Measurements from ENCODE around the gene PSORS1C1.
"Not testable (repeated sequence)": the region's sequence is repeated elsewhere in the genome, so short reads cannot be mapped to it uniquely, and the experiment has no call there.

PSORS1C1 gene

DNA sequence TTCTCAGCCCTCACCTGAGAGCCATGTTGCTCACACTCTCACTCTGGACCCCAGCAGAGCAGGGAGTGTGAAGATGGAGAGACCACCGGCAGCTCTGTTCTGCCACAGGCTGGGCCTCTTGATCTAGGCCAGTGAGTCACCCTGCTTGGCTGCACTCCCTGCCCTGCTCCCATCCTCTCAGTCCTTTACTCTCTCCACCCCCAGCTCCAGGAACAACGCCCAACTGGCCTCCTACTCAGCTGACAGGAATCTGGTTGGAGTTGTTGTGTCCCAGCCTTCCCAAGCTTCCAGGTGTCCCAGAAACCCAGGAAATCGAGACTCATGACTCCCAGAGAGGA lies at the start of gene PSORS1C1:
Gene PSORS1C1 (plus strand): TSS at position 260 of the 338 bp plus-strand sequence. CDS start 14,833 bp downstream, outside the sequence.
- DNase-seq (ENCODE audit: low read depth), result peak; percentile 86

GRCh38 chr6:31065556-31065955 lies 49.0 kb upstream of the PSORS1C1 start:
- no peak for DNase-seq (ENCODE audit: low read depth)

DNA sequence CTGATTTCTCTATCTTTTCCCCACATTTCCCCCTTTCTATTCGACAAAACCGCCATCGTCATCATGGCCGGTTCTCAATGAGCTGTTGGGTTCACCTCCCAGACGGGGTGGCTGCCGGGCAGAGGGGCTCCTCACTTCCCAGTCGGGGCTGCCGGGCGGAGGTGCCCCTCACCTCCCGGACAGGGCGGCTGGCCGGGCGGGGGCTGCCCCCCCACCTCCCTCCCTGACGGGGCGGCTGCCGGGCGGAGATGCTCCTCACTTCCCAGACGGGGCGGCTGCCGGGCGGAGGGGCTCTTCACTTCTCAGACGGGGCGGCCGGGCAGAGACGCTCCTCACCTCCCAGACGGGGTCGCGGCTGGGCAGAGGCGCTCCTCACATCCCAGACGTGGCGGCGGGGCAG lies 47.6 kb upstream of the PSORS1C1 start:
- DNase-seq (ENCODE audit: low read depth), result not testable (repeated sequence)

GRCh38 chr6:31067891-31068668 lies 46.5 kb upstream of the PSORS1C1 start:
- DNase-seq (ENCODE audit: low read depth), result not testable (repeated sequence)

GRCh38 chr6:31068669-31069340 lies 45.8 kb upstream of the PSORS1C1 start:
- DNase-seq (ENCODE audit: low read depth), result peak; percentile 69

- DNase-seq (ENCODE audit: low read depth), result peak; percentile 60
These were observed 43.8 kb upstream of the PSORS1C1 start for GRCh38 chr6:31070711-31071197.

GRCh38 chr6:31074401-31074800 lies 40.2 kb upstream of the PSORS1C1 start:
- DNase-seq (ENCODE audit: low read depth), result no peak

GRCh38 chr6:31075528-31075927 lies 39.1 kb upstream of the PSORS1C1 start:
- peak; percentile 13 for DNase-seq (ENCODE audit: low read depth)

- DNase-seq (ENCODE audit: low read depth), result no peak
These were observed 38.0 kb upstream of the PSORS1C1 start for GRCh38 chr6:31076611-31077010.

DNA sequence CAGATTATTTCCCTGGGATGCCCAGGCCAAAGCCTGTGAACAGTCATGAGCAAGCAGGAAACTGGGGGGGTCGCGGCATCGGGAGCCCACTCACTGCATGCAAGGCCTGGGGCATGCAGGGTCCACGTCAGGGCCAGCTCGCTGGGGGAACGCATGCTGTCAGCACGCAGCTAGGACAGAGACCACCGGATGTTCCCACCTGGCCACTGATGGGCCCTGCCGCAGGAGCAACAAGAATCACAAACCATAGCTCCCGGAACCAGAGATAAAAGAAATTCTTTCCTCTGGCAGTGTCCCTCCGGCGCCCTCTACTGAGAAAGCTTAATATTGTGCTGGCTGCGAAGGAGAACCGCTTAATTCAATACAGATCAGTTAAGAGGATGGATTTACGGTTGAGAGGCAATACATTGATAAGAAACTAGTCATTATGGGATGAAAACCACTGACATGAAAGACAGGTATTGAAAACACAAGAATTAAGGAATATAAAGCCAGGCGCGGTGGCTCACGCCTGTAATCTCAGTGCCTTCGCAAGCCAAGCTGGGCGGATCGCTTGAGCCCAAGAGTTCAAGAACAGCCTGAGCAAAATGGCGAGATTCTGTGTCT lies 34.8 kb upstream of the PSORS1C1 start:
- DNase-seq (ENCODE audit: low read depth), result peak; percentile 52

DNA sequence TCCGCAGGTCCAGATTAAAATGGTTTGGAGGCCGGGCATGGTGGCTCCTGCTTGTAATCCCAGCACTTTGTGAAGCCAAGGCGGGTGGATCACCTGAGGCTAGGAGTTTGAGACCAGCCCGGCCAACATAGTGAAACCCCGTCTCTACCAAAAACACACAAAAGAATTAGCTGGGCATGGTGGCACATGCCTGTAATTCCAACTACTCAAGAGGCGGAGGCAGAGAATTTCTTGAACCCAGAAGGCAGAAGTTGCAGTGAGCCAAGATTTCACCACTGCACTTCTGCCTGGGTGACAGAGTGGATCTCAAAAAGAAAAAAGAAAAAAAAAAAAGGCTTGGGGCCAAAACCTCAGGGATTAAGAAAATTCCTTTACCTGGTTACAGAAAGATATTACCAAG lies 32.7 kb upstream of the PSORS1C1 start:
- DNase-seq (ENCODE audit: low read depth), result no peak

DNA sequence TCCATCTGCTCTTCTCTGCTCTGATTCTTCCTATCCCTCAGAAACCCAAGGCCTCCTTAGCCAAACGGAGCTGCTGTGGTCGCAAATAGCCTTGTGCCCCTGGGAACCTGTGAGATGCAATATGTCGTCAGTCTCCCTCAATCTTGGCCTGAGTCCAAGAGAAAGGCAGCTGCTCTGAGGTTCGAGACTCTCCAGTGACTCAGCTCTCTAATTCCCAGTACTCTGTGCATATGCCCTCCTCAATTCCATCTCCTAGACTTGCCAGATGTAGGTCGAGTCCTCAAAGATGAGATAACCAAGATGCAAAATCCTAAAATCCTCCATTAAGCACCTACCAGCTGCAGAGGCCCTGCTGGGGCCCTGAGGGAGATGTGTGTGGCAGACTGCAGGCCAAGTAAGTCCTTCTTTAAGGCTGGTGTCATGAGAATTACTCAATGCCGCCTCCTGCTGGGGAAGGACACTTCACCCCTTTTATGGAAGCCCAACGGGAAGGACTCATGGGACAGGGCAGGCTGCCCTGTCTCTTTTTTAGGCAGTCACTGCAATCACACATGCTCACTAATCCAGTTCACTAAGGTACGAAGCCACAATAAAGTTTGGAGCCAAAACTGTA lies 30.8 kb upstream of the PSORS1C1 start:
- DNase-seq (ENCODE audit: low read depth), result peak; percentile 44

DNA sequence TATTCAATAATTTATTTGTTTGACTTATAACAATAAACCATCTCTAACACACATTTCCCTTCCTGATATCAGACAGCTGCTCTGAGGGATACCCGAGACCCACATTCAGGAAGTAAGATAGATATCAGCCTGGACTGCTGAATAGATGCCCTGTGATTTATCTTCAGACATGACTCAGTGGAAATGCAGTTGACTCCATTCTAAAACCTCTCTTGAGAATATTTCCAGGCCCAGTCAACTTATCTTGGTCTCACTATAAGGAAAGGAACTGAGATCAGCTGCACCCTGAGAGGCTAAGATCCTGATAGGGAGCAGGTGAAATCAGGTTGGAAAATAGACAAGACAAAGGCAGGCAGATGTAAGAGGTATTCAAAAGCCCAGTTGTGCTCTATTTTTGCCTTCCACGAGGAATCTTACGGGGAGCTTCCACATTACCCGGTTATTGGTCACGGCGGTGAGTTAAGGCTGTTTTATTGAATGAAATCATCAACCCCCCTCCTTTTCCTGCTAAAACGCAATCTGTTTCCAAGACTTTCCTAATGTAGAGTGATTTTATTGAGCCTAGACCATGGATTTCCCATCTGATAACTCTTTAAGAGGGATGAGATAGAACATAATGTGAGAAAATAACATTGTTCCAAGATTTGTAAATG lies 27.7 kb upstream of the PSORS1C1 start:
- DNase-seq (ENCODE audit: low read depth), result no peak

DNA sequence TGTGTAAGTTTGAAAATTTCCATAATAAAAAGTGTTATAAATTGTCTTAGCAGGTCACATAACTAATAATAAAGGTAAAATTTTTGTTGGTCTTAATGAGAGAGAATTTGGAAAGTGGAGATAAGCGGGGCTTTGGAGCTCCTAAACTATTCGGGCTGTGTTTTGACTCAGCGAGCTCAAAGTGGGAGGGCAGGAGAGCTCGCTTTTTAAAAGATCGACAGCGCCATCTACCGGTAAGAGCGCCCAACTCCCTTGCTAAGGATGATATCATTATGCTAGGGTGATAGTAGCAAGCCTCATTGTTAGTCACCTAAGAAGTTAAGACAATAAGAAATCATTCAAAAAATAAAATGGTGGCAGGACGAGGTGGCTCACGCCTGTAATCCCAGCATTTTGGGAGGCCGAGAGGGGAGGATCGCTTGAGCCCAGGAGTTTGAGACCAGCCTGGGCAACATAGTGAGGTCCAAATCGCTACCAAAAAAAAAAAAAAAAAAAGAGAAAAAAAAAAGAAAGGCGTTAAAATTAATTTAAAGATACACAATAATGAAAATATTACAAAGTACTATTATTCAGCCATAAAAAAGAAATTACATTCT lies 27.0 kb upstream of the PSORS1C1 start:
- peak; percentile 66 for DNase-seq (ENCODE audit: low read depth)

DNA sequence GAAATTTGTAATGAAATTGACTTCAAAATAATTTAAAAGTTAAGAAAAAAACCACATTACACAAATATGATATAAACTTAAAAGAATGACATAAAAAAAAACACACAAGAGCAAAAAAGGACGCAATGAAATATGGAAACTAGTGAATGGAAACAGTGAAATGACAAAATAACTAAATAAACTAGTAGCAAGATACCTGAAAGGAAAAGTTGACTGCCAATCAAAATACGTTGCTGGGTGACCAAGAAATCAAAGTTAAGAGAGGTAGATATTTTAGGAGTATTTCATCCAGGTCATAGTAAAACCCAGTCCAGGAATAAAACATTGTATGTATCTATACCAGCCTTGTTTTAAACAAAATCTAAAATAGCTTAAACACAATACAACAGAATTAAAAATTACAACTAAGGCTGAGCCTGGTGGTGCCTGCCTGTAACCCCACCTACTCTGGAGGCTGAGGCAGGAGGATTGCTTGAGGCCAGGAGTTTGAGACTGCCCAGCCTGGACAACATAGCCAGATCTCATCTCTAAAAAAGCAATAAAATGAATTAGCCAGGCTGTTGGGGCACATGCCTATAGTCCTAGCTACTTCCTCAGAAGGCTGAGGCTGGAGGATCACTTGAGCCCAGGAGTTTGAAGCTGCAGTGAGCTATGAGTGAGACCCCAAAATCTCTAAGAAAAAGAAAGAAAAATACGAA lies 24.2 kb upstream of the PSORS1C1 start:
- DNase-seq (ENCODE audit: low read depth), result no peak

GRCh38 chr6:31090973-31091364 lies 23.6 kb upstream of the PSORS1C1 start:
- DNase-seq (ENCODE audit: low read depth), result no peak

DNA sequence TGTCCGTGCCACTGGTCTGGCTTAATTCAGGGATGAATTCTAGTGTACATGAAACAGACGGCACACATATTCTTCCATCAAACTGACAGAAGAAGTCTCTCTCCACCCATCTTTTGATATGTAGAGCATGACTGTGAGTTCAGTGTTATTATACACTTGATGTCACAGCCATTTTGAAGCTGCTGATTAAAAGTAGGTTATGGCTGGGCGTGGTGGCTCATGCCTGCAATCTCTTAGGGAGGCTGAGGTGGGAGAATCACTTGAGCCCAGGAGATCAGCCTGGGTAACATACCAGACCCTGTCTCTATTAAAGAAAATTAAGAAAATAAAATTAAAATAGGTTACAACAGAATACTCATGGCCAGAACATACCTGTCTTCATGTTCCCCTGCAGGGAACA lies 22.9 kb upstream of the PSORS1C1 start:
- no peak for DNase-seq (ENCODE audit: low read depth)

DNA sequence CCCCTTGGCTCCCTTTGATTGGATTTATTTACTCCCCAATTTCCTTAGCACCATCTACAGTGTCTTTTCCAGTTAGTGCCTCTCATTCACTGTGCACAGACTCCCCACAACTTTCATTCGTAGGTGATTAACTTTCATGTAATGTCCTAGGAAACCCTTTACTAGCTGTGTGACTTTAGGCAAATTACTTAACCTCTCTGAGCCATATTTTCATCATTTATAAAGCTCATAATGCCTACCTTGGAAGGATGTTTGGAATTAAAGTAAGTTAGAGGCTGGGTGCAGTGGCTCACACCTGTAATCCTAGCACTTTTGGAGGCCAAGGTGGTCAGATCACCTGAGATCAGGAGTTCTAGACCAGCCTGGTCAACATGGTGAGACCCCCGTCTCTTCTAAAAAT lies 22.4 kb upstream of the PSORS1C1 start:
- DNase-seq (ENCODE audit: low read depth), result no peak

DNA sequence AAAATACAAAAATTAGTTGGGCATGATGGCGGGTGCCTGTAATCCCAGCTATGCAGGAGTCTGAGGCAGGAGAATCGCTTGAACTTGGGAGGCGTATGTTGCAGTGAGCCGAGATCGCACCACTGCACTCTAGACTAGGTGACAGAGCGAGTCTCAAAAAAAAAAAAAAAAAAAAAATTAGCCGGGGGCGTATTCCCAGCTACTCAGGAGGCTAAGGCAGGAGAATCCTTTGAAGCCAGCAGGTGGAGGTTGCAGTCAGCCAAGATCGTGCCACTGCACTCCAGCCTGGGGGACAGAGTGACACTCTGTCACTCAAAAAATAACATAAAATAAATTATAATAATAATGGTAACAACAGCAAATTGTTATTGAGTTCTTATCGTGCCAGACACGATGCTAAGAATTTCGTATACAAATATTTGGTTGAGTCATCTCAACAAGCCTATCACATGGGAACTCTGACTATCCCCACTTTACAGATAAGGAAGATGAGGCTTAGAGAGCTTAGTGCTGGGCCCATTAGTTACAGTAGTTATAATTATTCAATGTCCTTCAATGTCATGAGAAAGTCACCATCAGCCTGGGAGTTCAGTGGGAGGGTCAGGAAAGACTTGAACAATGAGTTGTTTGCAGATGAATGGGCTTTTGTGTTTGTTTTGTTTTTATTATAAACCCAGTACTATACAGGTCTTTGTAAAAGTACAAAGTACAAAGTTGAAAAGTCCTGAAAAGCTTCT lies 21.7 kb upstream of the PSORS1C1 start:
- no peak for DNase-seq (ENCODE audit: low read depth)

- no peak for DNase-seq (ENCODE audit: low read depth)
These were observed 20.2 kb upstream of the PSORS1C1 start for GRCh38 chr6:31094389-31094881.

Data from fibroblast of gingiva (primary cell).